H7 (cell line): ENCODE data around the gene SAMD4A. TPM values are rescaled to one million over a fixed set of nuclear protein-coding genes. Genes with fewer than 3 reads are reported as not detected.
A peak's percentile ranks its signal among the peaks of the same experiment; 100 is the strongest.

Experiments
- DNase-seq: peaks from one replicate; pipeline ENCODE4 v3.0.0; 2012
- H3K27me3 ChIP-seq: 2 replicates; pipeline ENCODE4 v1.6.0; 2011; ENCODE audit warnings: mild to moderate bottlenecking, low read length; ENCODE audit not compliant: control insufficient read depth, insufficient read depth
- H3K36me3 ChIP-seq: replicated peaks from 2 replicates; pipeline ENCODE4 v1.5.1; 2011; ENCODE audit warnings: low read length; ENCODE audit not compliant: control insufficient read depth, insufficient read depth
- H3K4me3 ChIP-seq: 2 replicates; pipeline ENCODE4 v1.5.1; 2011; ENCODE audit warnings: low read depth, mild to moderate bottlenecking, control low read depth, low read length, moderate library complexity; ENCODE audit not compliant: insufficient read depth
- total RNA-seq: library from RNA; depleted of rRNA; stranded (reverse); fragments of >200 nt; shearing (Covaris generic); gene quantifications from 2 replicates; pipeline ENCODE4 v1.2.3, GENCODE V29; 2014

SAMD4A gene
- total RNA-seq, 1 experiment from 2014 or later = 8.5 TPM

DNA sequence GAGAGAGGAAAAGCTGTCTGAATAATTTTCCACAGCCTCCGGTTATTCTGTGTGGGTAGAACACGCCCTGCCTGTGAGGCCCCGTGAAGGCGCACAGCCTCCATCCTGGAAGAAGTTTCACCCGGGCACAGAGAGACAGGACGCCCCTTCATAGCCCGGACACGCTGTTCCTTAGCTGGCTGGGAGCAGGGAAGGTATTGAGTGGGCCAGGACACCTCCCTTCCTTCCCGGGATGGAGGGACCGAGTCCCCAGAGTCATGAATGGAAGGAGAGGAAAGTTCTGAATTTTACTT lies 200.2 kb downstream of the SAMD4A start:
- Histone ChIP-seq H3K4me3 (no peak overlapping the region), H3K36me3 (peaks cover 6% of the 10 kb centered on the region), H3K27me3 (no peaks in the 10 kb centered on the region)
- DNase-seq = peak; percentile 5

DNA sequence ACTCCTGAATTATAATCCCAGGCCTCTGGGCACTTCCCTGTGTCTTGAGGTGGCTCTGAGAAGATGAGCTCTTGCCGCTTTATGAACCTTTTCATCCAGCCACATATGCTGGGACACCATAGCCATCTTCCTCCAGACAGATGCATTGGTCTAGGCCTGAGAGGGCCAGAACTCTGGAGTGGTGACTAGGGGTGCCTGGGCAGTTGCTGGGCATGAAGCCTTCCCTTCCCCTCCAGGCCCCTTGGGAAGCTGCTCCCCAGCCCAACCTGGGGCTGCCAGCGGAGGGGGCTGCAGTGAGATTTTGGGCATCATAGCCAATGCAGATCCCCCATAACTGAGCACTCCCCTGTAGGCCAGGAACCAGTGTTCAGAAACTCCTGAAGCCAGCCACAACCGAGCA lies 200.5 kb downstream of the SAMD4A start:
- peaks cover 6% of the 10 kb centered on the region for H3K36me3 ChIP-seq
- peak; percentile 16 for DNase-seq
- H3K4me3 ChIP-seq = no peak overlapping the region
- no peaks in the 10 kb centered on the region for H3K27me3 ChIP-seq

DNA sequence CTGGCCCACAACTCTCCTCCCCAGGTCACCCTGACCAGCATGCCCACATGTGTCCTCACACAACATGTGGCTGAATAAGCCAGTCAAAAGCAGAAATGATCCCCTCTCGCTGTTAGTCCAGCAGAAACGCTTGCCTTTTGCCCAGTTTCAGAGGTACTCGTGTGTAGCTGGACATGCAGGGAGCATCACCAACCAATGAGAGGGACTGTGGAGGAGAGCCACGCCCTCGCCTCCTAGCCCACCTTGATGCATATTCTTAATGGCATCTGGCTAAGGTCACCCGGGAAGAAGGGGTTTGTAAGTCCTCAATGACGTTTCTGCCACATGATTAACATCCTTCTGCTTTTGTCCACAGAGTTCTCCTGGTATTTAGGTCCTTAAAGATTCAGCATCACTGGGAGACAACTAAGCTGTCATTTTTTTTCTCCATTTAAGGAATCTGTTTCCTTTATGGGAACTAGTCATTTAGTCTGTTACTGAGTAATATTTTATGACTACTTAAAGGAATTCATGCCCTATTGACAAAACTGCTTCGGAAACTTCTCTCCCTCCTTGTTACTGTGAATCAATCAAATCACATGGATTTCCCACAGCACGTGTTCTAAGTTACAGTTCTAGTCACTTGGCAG lies 201.7 kb downstream of the SAMD4A start:
- no peak overlapping the region for H3K4me3 ChIP-seq

DNA sequence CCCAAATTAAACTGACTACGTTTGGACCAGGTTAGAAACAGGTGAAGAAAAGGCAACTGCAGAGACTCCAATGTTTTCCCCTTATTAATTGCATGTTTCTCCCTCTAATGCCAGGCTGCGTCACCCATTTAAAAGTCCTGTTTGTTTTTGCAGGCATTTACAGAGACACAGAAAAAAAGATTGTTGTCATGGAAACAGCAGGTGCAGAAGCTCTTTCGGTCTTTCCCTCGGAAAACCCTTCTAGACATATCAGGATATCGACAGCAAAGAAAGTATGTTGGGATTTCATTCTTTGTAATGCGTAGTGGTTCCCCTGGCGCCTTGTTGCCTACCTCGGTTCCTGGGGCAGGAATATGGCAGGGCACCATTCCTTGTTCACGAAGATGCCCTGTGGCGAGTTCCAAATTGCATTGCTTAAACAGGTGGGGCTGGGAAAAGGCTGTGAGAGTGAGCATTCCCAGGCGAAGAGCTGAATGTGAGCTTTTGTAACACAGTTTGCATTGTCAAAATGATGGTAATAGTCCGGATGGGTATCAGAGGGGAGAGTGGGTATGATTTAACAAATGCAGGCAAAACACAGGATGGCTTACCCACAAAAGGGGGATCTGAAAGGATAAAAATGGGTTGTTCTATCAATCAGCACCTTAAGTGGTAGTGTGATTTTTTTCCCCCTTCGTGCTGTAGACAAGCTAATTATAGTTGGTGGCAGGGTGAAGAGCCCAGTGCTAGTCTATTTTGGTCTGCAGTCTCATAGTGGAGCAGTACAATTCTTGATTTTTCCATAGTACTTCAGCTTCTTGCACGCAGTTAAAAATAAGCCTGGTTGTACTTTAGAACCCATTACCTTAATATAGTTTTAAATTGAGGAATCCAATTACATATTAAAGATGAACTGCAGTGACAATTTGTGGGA lies 203.3 kb downstream of the SAMD4A start:
- DNase-seq = no peak
- no peak overlapping the region for H3K4me3 ChIP-seq
- H3K36me3 ChIP-seq = peaks cover 2% of the 10 kb centered on the region
- no peaks in the 10 kb centered on the region for H3K27me3 ChIP-seq

More for the DNA sequence above, 201.7 kb downstream of the SAMD4A start:
- DNase-seq = peak; percentile 20
- Histone ChIP-seq H3K27me3 (no peaks in the 10 kb centered on the region), H3K36me3 (peaks cover 6% of the 10 kb centered on the region)

DNA sequence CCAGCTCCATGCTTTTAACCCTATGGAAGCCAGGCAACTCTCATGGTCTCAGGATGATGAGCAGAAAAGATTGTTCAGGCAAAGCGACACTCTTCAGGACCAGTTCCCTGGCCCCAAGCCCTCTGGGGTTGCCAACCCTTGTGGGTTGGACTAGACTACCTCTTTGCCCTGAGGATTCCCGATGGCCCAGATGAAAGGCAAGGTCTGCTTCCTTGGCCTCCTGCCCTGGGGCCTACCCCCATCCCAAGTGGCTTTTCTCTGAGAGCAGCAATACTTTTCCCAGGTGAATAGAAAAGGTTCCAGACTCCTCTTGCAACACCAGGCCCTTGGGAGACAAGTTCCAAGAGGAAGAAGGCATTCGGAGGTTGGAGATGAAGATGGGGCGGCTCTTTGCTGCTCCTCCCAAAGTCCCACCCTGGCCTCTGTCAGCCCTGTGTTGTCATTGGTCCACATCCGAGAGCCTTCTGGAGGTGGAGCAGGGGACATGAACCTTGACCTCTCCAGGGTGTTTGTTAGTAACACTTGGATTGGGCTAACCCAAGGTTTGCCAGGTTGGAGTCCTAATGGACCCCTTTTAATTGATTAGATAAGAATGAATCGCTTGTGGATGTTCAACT lies 204.6 kb downstream of the SAMD4A start:
- Histone ChIP-seq H3K4me3 (no peak overlapping the region), H3K27me3 (no peaks in the 10 kb centered on the region), H3K36me3 (peaks cover 4% of the 10 kb centered on the region)
- no peak for DNase-seq

DNA sequence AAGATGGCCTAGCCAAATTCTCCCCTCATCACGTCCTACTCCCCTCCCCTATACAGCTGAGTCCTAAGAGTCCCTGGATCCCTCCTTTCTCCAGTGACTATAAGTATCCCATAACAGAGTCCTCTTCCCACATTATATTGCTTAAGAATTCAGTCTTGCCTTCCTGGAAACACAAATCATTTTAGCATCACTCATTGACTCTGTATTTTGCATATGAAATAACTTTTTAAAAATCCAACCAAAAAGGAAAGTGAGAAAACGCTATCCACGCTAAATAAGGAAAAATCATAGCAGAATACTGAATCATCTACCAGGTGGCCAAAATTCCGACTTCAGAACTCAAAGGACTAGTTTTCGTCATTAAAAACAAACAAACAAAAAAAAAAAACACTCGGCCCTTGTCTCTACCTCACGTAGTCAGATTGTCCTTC lies 205.5 kb downstream of the SAMD4A start:
- Histone ChIP-seq H3K4me3 (no peak overlapping the region), H3K36me3 (peaks cover 2% of the 10 kb centered on the region), H3K27me3 (no peaks in the 10 kb centered on the region)
- peak; percentile 38 for DNase-seq

DNA sequence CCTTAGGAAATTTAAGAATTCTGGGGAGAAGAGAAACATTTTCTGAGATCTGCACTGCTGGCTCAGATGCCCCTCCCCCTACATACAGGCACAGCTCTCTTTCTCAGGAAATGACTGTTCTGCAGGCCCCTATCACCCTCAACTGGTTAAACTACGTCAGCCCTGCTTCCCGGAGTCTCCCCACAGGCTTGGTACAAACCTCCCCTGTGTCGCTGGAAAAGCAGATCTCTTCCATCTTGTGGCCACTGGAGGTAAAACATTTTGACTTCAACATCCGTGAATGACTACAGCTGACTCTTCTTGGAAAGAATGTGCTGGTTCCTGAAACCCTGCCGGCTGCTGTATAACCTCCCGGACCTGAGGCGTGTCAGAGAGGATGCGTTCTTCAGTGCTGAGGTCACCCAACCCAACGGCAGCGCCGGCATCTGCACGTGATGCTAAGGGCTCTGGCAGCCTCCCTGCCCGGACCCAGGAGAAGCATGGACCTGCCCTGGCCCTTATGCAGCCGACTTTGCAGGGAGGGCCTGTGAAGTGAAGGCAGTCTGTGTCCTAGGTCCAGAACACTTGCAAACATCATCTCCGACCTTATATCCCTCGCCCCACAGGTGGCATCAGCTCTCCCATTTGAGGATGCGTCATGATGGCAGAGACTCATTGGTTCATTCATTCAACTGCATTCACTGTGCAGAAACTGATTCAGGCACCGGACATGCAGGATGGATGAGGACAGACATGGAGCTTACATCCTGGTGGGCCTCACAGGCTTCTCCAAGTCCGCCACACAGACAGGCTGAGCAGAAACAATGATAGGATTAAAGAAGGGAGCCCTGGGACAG lies 206.5 kb downstream of the SAMD4A start:
- Histone ChIP-seq H3K36me3 (peaks cover 2% of the 10 kb centered on the region), H3K4me3 (no peak overlapping the region), H3K27me3 (no peaks in the 10 kb centered on the region)
- DNase-seq = peak; percentile 92

DNA sequence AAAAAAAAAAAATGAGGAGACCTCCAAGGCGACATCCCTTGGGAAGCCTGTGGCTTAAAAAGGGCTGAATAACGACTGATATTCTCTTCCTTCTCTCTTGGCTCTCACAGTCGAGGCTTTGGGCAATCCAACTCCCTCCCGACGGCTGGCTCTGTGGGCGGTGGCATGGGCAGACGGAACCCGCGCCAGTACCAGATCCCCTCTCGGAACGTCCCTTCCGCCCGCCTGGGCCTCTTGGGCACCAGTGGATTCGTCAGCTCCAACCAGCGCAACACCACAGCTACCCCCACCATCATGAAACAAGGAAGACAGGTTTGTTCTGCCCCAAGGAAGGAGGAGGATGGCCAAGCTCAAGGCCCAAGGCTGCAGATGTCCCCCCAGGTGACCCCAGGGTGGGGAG lies 207.9 kb downstream of the SAMD4A start:
- peaks cover 2% of the 10 kb centered on the region for H3K36me3 ChIP-seq
- H3K27me3 ChIP-seq = no peaks in the 10 kb centered on the region
- DNase-seq = no peak
- H3K4me3 ChIP-seq = no peak overlapping the region

DNA sequence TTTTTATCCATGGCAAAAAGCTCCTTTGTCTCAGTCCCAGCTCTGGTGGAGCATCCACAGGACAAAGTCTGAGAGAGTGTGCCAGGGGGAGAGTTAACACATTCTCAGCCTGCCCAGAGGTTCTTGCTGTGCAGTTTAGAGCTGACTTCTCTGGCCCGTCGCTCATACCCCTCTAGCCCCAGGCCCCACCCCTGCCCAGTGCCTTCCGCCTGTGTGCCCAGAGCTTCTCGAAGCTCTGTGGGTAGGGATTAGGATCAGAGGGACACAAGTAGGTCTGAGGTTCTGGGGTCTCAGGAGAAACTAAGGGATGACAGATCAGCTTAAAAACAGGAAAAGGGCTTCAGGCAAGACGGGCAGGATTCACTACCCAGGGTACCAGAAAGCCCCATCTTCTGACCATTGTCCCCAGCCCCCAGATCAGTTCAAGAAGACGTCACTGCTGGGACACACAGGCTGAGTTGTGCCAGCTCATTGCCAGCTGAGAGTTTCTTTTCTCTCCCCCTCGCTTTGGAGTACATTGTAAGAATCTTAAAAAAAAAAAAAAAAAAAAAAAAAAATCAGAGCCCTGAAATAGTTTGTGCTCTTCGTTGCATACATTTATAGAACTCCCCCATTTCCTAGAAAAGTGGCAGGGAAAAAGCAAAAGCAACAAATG lies 208.7 kb downstream of the SAMD4A start:
- Histone ChIP-seq H3K27me3 (no peaks in the 10 kb centered on the region), H3K36me3 (peaks cover 2% of the 10 kb centered on the region), H3K4me3 (no peak overlapping the region)
- DNase-seq = no peak

DNA sequence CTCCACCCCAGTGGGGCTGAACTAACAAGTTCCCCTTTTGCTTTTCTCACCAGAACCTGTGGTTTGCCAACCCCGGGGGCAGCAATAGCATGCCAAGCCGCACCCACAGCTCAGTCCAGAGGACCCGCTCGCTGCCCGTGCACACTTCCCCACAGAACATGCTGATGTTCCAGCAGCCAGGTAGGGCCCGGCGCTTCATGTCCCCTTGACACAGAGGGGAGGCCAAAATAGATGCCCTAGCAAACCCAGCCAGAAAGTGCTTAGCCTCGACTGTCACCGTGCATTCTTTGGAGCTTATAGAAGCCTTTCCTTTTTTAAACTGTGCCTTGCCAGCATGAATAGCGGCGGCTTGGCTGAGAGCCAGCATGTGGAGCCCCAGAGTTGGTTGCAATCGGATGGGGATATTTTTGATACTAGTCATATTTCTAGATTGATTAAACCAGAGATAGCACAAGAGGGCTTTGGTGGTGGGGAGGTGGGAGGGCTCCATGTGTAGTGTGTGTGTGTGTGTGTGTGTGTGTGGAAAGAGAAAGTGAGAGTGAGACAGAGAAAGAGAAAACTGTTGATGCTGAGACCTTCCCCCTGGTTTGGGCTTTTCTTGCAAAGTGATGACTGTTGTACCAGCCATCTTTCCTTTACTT lies 209.6 kb downstream of the SAMD4A start:
- no peak for DNase-seq
- H3K27me3 ChIP-seq = no peaks in the 10 kb centered on the region
- no peak overlapping the region for H3K4me3 ChIP-seq
- peaks cover 2% of the 10 kb centered on the region for H3K36me3 ChIP-seq

DNA sequence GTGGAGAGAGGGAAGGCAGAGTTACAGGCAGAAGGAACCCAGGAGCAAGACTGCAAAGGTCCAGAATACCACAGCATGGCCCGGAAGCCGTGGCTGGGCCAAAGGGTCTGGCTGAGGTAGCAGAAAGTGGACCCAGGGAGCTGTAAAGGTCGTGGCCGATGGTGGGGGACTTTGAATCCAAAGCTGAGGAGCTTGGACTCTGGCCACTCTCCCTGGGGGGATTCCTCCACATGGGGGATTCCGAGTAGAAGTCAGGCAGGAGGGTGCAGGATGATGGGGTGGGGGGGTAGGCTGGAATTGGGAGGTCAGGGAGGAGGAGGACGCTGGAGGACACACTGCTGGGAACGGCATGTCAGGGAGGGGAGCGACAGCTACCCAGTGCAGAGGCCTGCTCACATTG lies 210.5 kb downstream of the SAMD4A start:
- H3K36me3 ChIP-seq = peaks cover 2% of the 10 kb centered on the region
- no peak for DNase-seq
- no peaks in the 10 kb centered on the region for H3K27me3 ChIP-seq
- H3K4me3 ChIP-seq = no peak overlapping the region

DNA sequence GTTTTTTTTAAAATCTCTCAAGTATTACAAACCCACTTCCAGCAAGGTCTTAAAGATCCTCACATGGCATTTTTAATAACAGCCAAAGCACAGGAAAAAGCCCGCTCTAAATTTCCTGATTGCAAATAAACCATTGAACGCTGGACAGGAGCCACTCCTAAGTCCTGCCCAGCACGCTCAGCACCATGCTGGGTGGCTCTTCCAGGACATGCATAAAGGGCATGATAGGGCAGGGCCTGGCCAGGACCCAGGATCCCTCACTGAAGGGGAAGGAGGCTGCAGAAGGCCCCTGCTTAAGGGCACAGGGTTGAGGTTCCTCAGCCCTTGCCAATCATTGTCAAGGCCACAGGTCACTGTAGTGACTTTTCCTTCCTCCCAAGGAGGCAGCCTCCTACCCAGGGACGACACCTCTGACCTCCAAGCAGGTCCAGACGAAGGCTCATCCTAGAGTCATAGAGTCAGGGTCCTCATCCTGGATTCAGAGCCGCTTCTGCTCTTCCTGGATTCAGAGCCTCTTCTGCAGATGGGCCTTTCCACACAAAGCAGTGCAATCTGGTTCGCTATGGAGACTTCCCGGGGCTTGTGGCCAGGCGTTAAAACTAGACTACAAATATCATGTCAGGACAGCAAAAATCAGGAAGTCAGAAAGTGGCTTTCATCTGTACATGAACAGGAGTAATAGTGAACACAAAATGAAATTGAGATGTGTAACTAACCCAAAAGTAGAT lies 211.9 kb downstream of the SAMD4A start:
- H3K36me3 ChIP-seq = peaks cover 2% of the 10 kb centered on the region
- DNase-seq = no peak
- H3K27me3 ChIP-seq = no peaks in the 10 kb centered on the region
- no peak overlapping the region for H3K4me3 ChIP-seq

DNA sequence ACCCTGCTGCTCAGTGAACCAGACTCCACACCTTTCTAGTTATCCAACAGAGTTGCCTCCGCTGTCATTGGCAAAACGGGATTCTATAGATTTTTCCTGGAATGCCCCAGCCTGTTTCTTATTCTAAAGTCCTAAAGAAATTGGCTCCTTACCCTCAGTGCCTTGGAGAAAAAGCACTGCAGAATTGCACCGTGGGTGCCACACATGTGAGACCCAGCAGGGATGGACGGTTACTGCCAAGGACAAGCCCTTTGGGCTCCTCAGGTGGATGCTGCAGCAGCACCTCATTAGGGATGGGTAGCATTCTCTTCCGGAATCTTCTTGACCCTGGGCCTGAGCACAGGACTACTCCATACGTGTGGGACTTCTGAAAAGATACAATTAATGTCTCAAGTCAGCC lies 214.2 kb downstream of the SAMD4A start:
- Histone ChIP-seq H3K36me3 (peaks cover 3% of the 10 kb centered on the region), H3K4me3 (no peak overlapping the region), H3K27me3 (no peaks in the 10 kb centered on the region)
- no peak for DNase-seq
